ENCODE measurements around the gene GPRIN3. TPM values are rescaled to one million over a fixed set of nuclear protein-coding genes. Genes with fewer than 3 reads are reported as not detected.

GPRIN3 gene
- total RNA-seq, 1 donor = 51.6 TPM

- no peaks in the 10 kb centered on the region for H3K27me3 ChIP-seq (ENCODE audit: insufficient read depth, low read length)
- H3K9me3 ChIP-seq (ENCODE audit: low read depth, low read length) = no peaks in the 10 kb centered on the region
- no peak overlapping the region for H3K4me3 ChIP-seq (ENCODE audit: low read length)
- peaks cover 48% of the 10 kb centered on the region for H3K4me1 ChIP-seq (ENCODE audit: insufficient read depth, low read length)
These were observed 19.2 kb downstream of the GPRIN3 start for GRCh38 chr4:89288430-89288829.

DNA sequence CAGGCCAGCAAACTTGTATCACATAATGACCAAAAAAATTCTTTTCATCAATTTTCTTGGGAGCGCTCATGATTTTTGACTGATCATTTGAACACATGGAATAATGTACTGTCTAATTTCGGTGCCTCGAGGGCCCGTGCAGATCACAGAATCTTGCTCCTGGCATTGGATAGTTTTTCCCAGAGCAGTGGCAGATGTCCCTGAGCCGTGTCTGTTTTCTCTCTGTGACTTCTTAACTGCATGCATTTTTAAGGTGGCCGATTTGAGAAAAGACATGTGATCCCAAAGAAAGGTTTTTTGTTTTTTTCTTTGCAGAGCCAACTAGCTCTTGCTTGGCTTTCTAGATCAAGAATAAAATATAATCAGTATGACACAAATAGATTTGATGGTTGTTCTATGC lies 19.7 kb downstream of the GPRIN3 start:
- H3K27me3 ChIP-seq (ENCODE audit: insufficient read depth, low read length) = no peaks in the 10 kb centered on the region
- H3K4me3 ChIP-seq (ENCODE audit: low read length) = no peak overlapping the region
- H3K4me1 ChIP-seq (ENCODE audit: insufficient read depth, low read length) = peaks cover 48% of the 10 kb centered on the region
- no peaks in the 10 kb centered on the region for H3K9me3 ChIP-seq (ENCODE audit: low read depth, low read length)

DNA sequence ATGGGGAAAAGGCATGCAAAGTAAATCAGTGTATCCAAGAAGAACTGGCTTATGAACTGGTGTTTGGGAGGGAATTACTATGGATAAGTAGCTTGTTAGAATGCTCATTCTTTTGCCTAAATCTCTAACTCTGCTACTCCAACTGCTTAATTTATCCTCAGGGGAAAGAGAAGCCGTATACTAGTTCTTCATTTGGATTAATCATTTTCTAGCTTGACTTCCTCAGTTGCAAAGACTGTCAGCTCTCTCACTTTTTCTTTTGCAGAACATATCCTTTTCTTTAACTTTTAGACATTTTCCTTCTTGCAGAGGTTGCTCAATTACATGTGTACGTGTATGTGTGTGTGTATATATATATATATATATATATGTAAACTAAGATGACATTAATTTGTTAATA lies 21.9 kb downstream of the GPRIN3 start:
- Histone ChIP-seq H3K4me3 (ENCODE audit: low read length) (no peak overlapping the region), H3K4me1 (ENCODE audit: insufficient read depth, low read length) (peaks cover 47% of the 10 kb centered on the region), H3K27me3 (ENCODE audit: insufficient read depth, low read length) (no peaks in the 10 kb centered on the region), H3K9me3 (ENCODE audit: low read depth, low read length) (no peaks in the 10 kb centered on the region)

DNA sequence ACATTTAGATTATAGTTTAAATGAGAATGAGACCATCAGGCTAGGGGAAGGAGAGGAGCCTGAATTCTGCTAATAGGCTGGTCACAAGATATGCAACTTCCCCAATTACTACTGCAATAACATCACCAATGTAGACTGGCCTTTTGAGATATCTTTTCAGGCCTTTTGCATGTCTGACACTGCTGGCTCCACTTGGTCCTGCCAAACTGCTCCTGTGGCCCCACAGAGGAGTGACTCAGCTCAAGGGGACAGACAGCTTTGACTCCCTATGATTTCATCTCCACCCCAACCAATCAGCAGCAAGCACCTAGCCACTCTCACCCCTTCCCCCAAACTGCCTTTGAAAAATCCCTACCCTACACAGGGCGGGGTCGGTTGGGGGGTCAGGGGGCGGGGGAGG lies 22.8 kb downstream of the GPRIN3 start:
- no peaks in the 10 kb centered on the region for H3K9me3 ChIP-seq (ENCODE audit: low read depth, low read length)
- H3K4me3 ChIP-seq (ENCODE audit: low read length) = no peak overlapping the region
- H3K4me1 ChIP-seq (ENCODE audit: insufficient read depth, low read length) = peaks cover 38% of the 10 kb centered on the region
- H3K27me3 ChIP-seq (ENCODE audit: insufficient read depth, low read length) = no peaks in the 10 kb centered on the region

DNA sequence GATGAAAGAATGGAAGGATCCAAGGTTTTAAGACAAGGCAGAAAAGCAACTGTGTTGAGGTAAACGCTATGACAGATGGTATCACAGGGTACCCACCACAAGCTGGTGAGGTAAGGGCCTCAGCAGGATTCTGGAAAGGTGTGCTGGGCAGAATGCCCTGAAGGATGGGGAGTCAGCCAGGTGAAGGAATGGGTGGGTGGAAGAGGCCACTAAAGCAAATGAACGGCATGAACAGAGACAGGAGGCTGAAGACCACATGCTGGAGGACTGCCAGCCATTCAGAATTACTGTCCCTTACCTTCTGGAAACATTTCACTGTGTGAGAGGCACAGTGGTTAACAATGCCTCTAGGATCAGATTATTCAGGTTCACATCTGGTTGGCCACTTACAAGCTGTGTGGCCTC lies 23.6 kb downstream of the GPRIN3 start:
- H3K4me1 ChIP-seq (ENCODE audit: insufficient read depth, low read length) = peaks cover 39% of the 10 kb centered on the region
- no peak overlapping the region for H3K4me3 ChIP-seq (ENCODE audit: low read length)
- H3K27me3 ChIP-seq (ENCODE audit: insufficient read depth, low read length) = no peaks in the 10 kb centered on the region
- H3K9me3 ChIP-seq (ENCODE audit: low read depth, low read length) = no peaks in the 10 kb centered on the region

GRCh38 chr4:89283226-89284009 lies 24.2 kb downstream of the GPRIN3 start:
- Histone ChIP-seq H3K4me3 (ENCODE audit: low read length) (no peak overlapping the region), H3K27me3 (ENCODE audit: insufficient read depth, low read length) (no peaks in the 10 kb centered on the region), H3K4me1 (ENCODE audit: insufficient read depth, low read length) (peaks cover 39% of the 10 kb centered on the region), H3K9me3 (ENCODE audit: low read depth, low read length) (no peaks in the 10 kb centered on the region)

GRCh38 chr4:89279385-89279784 lies 28.2 kb downstream of the GPRIN3 start:
- Histone ChIP-seq H3K4me3 (ENCODE audit: low read length) (no peak overlapping the region), H3K9me3 (ENCODE audit: low read depth, low read length) (no peaks in the 10 kb centered on the region), H3K4me1 (ENCODE audit: insufficient read depth, low read length) (peaks cover 33% of the 10 kb centered on the region), H3K27me3 (ENCODE audit: insufficient read depth, low read length) (no peaks in the 10 kb centered on the region)

GRCh38 chr4:89277412-89277811 lies 30.2 kb downstream of the GPRIN3 start:
- H3K27me3 ChIP-seq (ENCODE audit: insufficient read depth, low read length) = no peaks in the 10 kb centered on the region
- H3K9me3 ChIP-seq (ENCODE audit: low read depth, low read length) = no peaks in the 10 kb centered on the region
- no peak overlapping the region for H3K4me3 ChIP-seq (ENCODE audit: low read length)
- H3K4me1 ChIP-seq (ENCODE audit: insufficient read depth, low read length) = peaks cover 13% of the 10 kb centered on the region

DNA sequence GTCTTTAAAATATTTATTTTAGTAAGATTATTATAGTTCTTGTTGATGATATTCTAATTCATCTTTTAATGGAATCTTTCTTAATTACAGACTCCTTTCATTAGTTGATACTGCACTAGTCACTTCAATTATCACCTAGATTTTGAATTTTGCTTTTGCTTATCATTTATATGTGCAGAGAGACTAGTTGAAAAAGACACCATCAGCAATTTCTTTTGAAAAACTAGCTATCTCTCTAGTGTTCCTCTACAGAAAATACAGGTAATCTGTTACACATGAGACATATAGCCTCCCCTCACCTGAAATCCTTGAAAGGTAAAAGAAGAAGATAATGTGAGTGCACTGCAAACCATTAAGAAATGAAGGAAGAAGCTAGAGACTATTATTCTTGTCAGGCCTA lies 31.3 kb downstream of the GPRIN3 start:
- Histone ChIP-seq H3K27me3 (ENCODE audit: insufficient read depth, low read length) (no peaks in the 10 kb centered on the region), H3K4me3 (ENCODE audit: low read length) (no peak overlapping the region), H3K9me3 (ENCODE audit: low read depth, low read length) (no peaks in the 10 kb centered on the region), H3K4me1 (ENCODE audit: insufficient read depth, low read length) (peaks cover 17% of the 10 kb centered on the region)

GRCh38 chr4:89275587-89275986 lies 32.0 kb downstream of the GPRIN3 start:
- Histone ChIP-seq H3K4me3 (ENCODE audit: low read length) (no peak overlapping the region), H3K4me1 (ENCODE audit: insufficient read depth, low read length) (peaks cover 17% of the 10 kb centered on the region), H3K27me3 (ENCODE audit: insufficient read depth, low read length) (no peaks in the 10 kb centered on the region), H3K9me3 (ENCODE audit: low read depth, low read length) (no peaks in the 10 kb centered on the region)

DNA sequence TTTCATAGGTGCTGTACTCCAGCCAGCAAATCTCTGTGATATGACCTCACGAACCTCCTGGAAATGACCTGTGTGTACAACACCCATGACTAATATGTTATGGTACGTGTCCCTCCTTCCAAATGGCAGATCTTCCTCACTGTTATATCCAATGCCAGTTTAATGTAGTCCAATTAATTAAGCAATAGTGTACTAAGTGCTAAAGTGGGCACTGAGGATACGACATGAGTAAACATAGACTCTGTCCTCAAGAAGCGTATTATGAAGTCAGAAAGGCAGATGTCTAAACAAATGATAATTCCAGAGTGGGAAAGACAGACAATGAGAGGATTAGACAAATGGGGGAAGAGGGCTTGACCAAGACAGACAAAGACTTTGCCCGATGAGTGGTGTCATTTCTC lies 33.9 kb downstream of the GPRIN3 start:
- H3K4me3 ChIP-seq (ENCODE audit: low read length) = no peak overlapping the region
- no peaks in the 10 kb centered on the region for H3K27me3 ChIP-seq (ENCODE audit: insufficient read depth, low read length)
- no peaks in the 10 kb centered on the region for H3K9me3 ChIP-seq (ENCODE audit: low read depth, low read length)
- H3K4me1 ChIP-seq (ENCODE audit: insufficient read depth, low read length) = peaks cover 22% of the 10 kb centered on the region

GRCh38 chr4:89270792-89271191 lies 36.8 kb downstream of the GPRIN3 start:
- Histone ChIP-seq H3K4me1 (ENCODE audit: insufficient read depth, low read length) (peaks cover 30% of the 10 kb centered on the region), H3K4me3 (ENCODE audit: low read length) (no peak overlapping the region), H3K27me3 (ENCODE audit: insufficient read depth, low read length) (no peaks in the 10 kb centered on the region), H3K9me3 (ENCODE audit: low read depth, low read length) (no peaks in the 10 kb centered on the region)

DNA sequence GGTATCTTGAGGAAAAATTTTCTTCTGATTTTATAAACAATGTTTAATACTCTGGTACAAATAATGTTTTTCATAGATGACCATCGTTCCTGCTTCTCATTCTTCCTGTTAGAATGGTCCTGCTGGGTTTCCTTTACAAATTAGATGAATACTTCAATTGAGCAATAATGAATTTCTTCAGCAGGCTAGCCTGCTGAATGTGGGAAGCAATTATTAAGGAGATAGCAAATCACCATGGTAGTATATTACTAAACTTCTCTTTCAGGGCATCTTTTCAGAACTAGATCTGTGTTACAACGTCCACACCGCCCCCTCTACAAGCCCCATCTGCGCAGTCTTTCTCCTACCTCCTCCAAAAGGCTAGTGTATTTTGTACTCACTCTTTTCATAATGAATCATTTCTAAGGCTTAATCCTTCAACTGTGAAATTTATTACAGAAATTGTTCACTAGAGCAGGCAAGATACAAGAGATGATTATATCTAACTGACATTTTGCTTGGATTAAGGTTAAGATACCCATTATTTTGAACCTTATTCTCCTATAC lies 38.4 kb downstream of the GPRIN3 start:
- H3K4me3 ChIP-seq (ENCODE audit: low read length) = no peak overlapping the region
- peaks cover 23% of the 10 kb centered on the region for H3K4me1 ChIP-seq (ENCODE audit: insufficient read depth, low read length)
- no peaks in the 10 kb centered on the region for H3K9me3 ChIP-seq (ENCODE audit: low read depth, low read length)
- no peaks in the 10 kb centered on the region for H3K27me3 ChIP-seq (ENCODE audit: insufficient read depth, low read length)

GRCh38 chr4:89268679-89269078 lies 38.9 kb downstream of the GPRIN3 start:
- Histone ChIP-seq H3K4me3 (ENCODE audit: low read length) (no peak overlapping the region), H3K4me1 (ENCODE audit: insufficient read depth, low read length) (peaks cover 23% of the 10 kb centered on the region), H3K27me3 (ENCODE audit: insufficient read depth, low read length) (no peaks in the 10 kb centered on the region), H3K9me3 (ENCODE audit: low read depth, low read length) (no peaks in the 10 kb centered on the region)

DNA sequence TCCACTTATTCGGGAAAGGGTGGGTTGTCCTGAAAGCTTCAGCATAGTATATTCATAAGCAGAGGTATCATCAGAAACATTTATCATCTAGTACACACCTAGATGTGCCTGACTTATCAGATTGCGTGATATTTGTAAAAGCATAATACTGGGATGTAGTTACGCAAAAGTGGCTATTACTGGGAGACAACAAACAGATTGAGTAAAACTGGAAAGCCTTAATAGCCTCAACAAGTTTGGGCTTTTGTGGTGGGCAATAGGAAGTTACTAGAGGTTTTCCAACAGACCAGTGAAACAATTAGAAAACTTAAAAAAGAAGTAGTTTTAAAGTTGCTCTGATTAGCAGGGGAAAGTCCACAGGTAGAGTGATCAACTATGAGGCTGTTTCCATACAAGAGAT lies 39.8 kb downstream of the GPRIN3 start:
- H3K4me1 ChIP-seq (ENCODE audit: insufficient read depth, low read length) = peaks cover 28% of the 10 kb centered on the region
- no peaks in the 10 kb centered on the region for H3K27me3 ChIP-seq (ENCODE audit: insufficient read depth, low read length)
- no peaks in the 10 kb centered on the region for H3K9me3 ChIP-seq (ENCODE audit: low read depth, low read length)
- H3K4me3 ChIP-seq (ENCODE audit: low read length) = no peak overlapping the region

DNA sequence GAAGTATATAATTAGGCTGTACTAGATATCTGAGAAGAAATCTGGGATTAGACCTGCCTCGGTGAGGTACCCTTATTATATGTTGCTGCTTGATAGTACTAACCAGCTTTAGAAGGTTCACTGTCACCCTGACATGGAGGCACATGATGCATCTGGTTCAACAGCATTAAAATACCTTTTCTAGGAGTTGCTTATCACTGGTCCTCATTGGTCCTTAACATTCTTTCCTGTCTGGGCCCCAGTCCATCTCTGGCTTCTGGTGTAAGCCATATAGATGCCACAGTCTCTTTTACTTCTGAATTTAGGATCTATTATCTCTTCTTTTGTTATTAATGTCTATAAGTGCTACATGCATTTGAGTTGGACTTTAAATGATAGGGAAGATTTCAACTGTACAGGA lies 40.2 kb downstream of the GPRIN3 start:
- Histone ChIP-seq H3K4me3 (ENCODE audit: low read length) (no peak overlapping the region), H3K27me3 (ENCODE audit: insufficient read depth, low read length) (no peaks in the 10 kb centered on the region), H3K9me3 (ENCODE audit: low read depth, low read length) (no peaks in the 10 kb centered on the region), H3K4me1 (ENCODE audit: insufficient read depth, low read length) (peaks cover 28% of the 10 kb centered on the region)

All from mononuclear cell (primary cell).